SK-N-SH (cell line): Measurements from ENCODE around the gene HIPK1. TPM values are rescaled to one million over a fixed set of nuclear protein-coding genes. Genes with fewer than 3 reads are reported as not detected.

ENCODE experiments used
- CTCF ChIA-PET: fragments of 300-600, 350-600 bp; formaldehyde crosslinking; extraction: SDS; loops from one replicate; lab custom pipeline; 2021; lab: Yijun Ruan, JAX
- POLR2A ChIA-PET: fragments of 350-600 bp; sonication (Branson Sonifier 250); formaldehyde crosslinking; extraction: SDS; loops from one replicate; lab custom pipeline; 2020; ENCODE audit warnings: antibody characterized with exemption, inconsistent platforms; lab: Yijun Ruan, JAX
- DNase-seq: peaks from one replicate; pipeline ENCODE4 v3.0.0; 2012
- H2AFZ ChIP-seq: fragments of 200-600 bp; sonication (generic); 2 replicates; pipeline ENCODE4 v1.8.1; 2016; ENCODE audit warnings: antibody characterized with exemption, mild to moderate bottlenecking, low read depth
- H3F3A ChIP-seq: fragments of 200-600 bp; sonication (generic); replicated peaks from 2 replicates; pipeline ENCODE3; 2016; ENCODE audit warnings: antibody characterized with exemption, mild to moderate bottlenecking; ENCODE audit not compliant: insufficient read depth
- H3K27ac ChIP-seq, 2 experiments: fragments of 200-500 bp in 1 of 2; fragments of 200-600 bp in 1 of 2; sonication (Bioruptor generic) in 1 of 2; sonication (generic), shearing (Covaris generic) in 1 of 2; 2 replicates each; pipeline versions ENCODE4 v1.5.1 to v1.6.1; 2014 to 2016; ENCODE audit warnings: low read depth in 2 of 2, inconsistent platforms in 1 of 2, low read length in 1 of 2, mild to moderate bottlenecking in 1 of 2, mixed read lengths in 1 of 2
- H3K27me3 ChIP-seq: fragments of 200-600 bp; sonication (generic), shearing (Covaris generic); 2 replicates; pipeline ENCODE4 v1.6.1; 2016; ENCODE audit warnings: mixed run types; ENCODE audit not compliant: insufficient read depth
- H3K36me3 ChIP-seq, 2 experiments: fragments of 200-500 bp in 1 of 2; fragments of 200-600 bp in 1 of 2; sonication (Bioruptor generic) in 1 of 2; sonication (generic) in 1 of 2; replicated peaks in 1 of 2; 2 replicates each; pipeline versions ENCODE3 to v1.5.1; 2014 to 2016; ENCODE audit warnings: low read length in 1 of 2, mild to moderate bottlenecking in 1 of 2; ENCODE audit not compliant: insufficient read depth in 2 of 2, control insufficient read depth in 1 of 2
- H3K4me1 ChIP-seq, 2 experiments: fragments of 200-500 bp in 1 of 2; fragments of 200-600 bp in 1 of 2; sonication (Bioruptor generic) in 1 of 2; sonication (generic), shearing (Covaris generic) in 1 of 2; 2 replicates each; pipeline versions ENCODE4 v1.5.1 to v1.6.1; 2014 to 2016; ENCODE audit warnings: low read depth in 1 of 2, low read length in 1 of 2, mixed run types in 1 of 2; ENCODE audit not compliant: insufficient read depth in 2 of 2, control insufficient read depth in 1 of 2
- H3K4me2 ChIP-seq: fragments of 200-600 bp; sonication (generic), shearing (Covaris generic); 2 replicates; pipeline ENCODE4 v1.6.1; 2017; ENCODE audit warnings: mixed run types
- H3K4me3 ChIP-seq, 2 experiments: fragments of 200-500 bp in 1 of 2; fragments of 200-600 bp in 1 of 2; sonication (Bioruptor generic) in 1 of 2; sonication (generic), shearing (Covaris generic) in 1 of 2; 2 replicates each; pipeline versions ENCODE4 v1.5.1 to v1.8.1; 2014 to 2016; ENCODE audit warnings: low read depth in 2 of 2, inconsistent platforms in 1 of 2, low read length in 1 of 2, mild to moderate bottlenecking in 1 of 2, mixed read lengths in 1 of 2, moderate library complexity in 1 of 2
- H3K79me2 ChIP-seq: fragments of 200-600 bp; sonication (generic); 2 replicates; pipeline ENCODE4 v1.8.1; 2017; ENCODE audit warnings: mild to moderate bottlenecking; ENCODE audit not compliant: insufficient read depth
- H3K9ac ChIP-seq: fragments of 200-600 bp; sonication (generic); 2 replicates; pipeline ENCODE4 v1.6.1; 2017; ENCODE audit warnings: mixed run types
- H3K9me2 ChIP-seq: fragments of 200-600 bp; sonication (generic); 2 replicates; pipeline ENCODE4 v1.6.1; 2017; ENCODE audit warnings: mixed run types
- H3K9me3 ChIP-seq: fragments of 200-600 bp; sonication (generic); 2 replicates; pipeline ENCODE4 v1.6.1; 2017; ENCODE audit warnings: mixed run types, mild to moderate bottlenecking, moderate library complexity
- H4K20me1 ChIP-seq: fragments of 200-600 bp; sonication (generic); 2 replicates; pipeline ENCODE4 v1.6.1; 2017; ENCODE audit warnings: mild to moderate bottlenecking, mixed run types; ENCODE audit not compliant: insufficient read depth
- CHD2 ChIP-seq: fragments of 150-350 bp; IDR thresholded peaks from 2 replicates; pipeline ENCODE4 v1.6.1; 2018; ENCODE audit warnings: low read length; ENCODE audit not compliant: partially characterized antibody
- EP300 ChIP-seq, 2 experiments: IDR thresholded peaks; 2 replicates each; pipeline versions ENCODE4 v1.4.0 to v1.6.1; 2012; ENCODE audit warnings: borderline replicate concordance in 1 of 2, low read depth in 1 of 2, low read length in 1 of 2
- EZH2phosphoT487 ChIP-seq: fragments of 200-600 bp; sonication (generic); IDR thresholded peaks from 2 replicates; pipeline ENCODE4 v1.6.1; 2017; ENCODE audit warnings: low read depth, mixed run types, mild to moderate bottlenecking, antibody characterized with exemption, moderate library complexity, borderline replicate concordance
- FOSL2 ChIP-seq: IDR thresholded peaks from 2 replicates; pipeline ENCODE4 v1.4.0; 2012; ENCODE audit warnings: low read depth, mild to moderate bottlenecking, moderate library complexity, borderline replicate concordance
- FOXJ3 ChIP-seq: sonication (generic); formaldehyde crosslinking; IDR thresholded peaks from 2 replicates; pipeline ENCODE4 v1.5.1; 2020; ENCODE audit warnings: mild to moderate bottlenecking, missing genetic modification reagents
- FOXM1 ChIP-seq: IDR thresholded peaks from 2 replicates; pipeline ENCODE4 v1.4.0; 2012; ENCODE audit warnings: low read depth, mild to moderate bottlenecking
- GABPA ChIP-seq: IDR thresholded peaks from 2 replicates; pipeline ENCODE4 v1.4.0; 2012; ENCODE audit warnings: low read depth, mild to moderate bottlenecking
- GATA2 ChIP-seq: sonication (generic); formaldehyde crosslinking; IDR thresholded peaks from 2 replicates; pipeline ENCODE4 v1.5.0; 2020; ENCODE audit warnings: mild to moderate bottlenecking, missing genetic modification reagents
- JUND ChIP-seq: IDR thresholded peaks from 2 replicates; pipeline ENCODE4 v1.4.0; 2012
- MEF2A ChIP-seq: IDR thresholded peaks from 2 replicates; pipeline ENCODE4 v1.4.0; 2012; ENCODE audit warnings: low read depth, borderline replicate concordance
- NRF1 ChIP-seq: IDR thresholded peaks from 2 replicates; pipeline ENCODE4 v1.6.1; 2012; ENCODE audit warnings: low read depth, mild to moderate bottlenecking, low read length
- POLR2AphosphoS5 ChIP-seq: IDR thresholded peaks from 2 replicates; pipeline ENCODE4 v1.6.1; 2012; ENCODE audit warnings: low read depth, low read length
- RFX5 ChIP-seq: IDR thresholded peaks from 2 replicates; pipeline ENCODE4 v1.6.1; 2012; ENCODE audit warnings: mild to moderate bottlenecking, improper control_type of control experiment, low read length
- RXRA ChIP-seq: IDR thresholded peaks from 2 replicates; pipeline ENCODE4 v1.4.0; 2012; ENCODE audit warnings: low read depth, mild to moderate bottlenecking, borderline replicate concordance
- SIN3A ChIP-seq: IDR thresholded peaks from 2 replicates; pipeline ENCODE4 v1.6.1; 2012; ENCODE audit warnings: low read depth, mild to moderate bottlenecking, low read length, moderate library complexity, borderline replicate concordance
- SMC3 ChIP-seq: IDR thresholded peaks from 2 replicates; pipeline ENCODE4 v1.6.1; 2012; ENCODE audit warnings: low read depth, low read length, improper control_type of control experiment
- TAF1 ChIP-seq: IDR thresholded peaks from 2 replicates; pipeline ENCODE4 v1.6.1; 2012; ENCODE audit warnings: low read depth, mild to moderate bottlenecking, low read length, moderate library complexity, borderline replicate concordance
- TEAD4 ChIP-seq: IDR thresholded peaks from 2 replicates; pipeline ENCODE4 v1.4.0; 2012; ENCODE audit warnings: mild to moderate bottlenecking, borderline replicate concordance; ENCODE audit not compliant: insufficient read depth
- YY1 ChIP-seq: IDR thresholded peaks from 2 replicates; pipeline ENCODE4 v1.4.0; 2012; ENCODE audit warnings: low read depth, mild to moderate bottlenecking
- WGBS: methylation state at CpG from one replicate; pipeline ENCODE4 v1.1.6; 2017; ENCODE audit warnings: low lambda C conversion rate; 5-methylcytosine and 5-hydroxymethylcytosine counted together
- polyA plus RNA-seq, 3 experiments: library from polyadenylated mRNA; depleted of rRNA; stranded (reverse); fragments of >200 nt; gene quantifications; 2 replicates each; pipeline ENCODE4 v1.2.3, GENCODE V29; 2012
- TF ChIP-seq, protein P1 (sequence below): IDR thresholded peaks from 2 replicates; pipeline ENCODE4; 2012
- TF ChIP-seq, protein P2 (sequence below): IDR thresholded peaks from 2 replicates; pipeline ENCODE4 v1.4.0; 2012; ENCODE audit warnings: low read depth, borderline replicate concordance
- TF ChIP-seq, protein P3 (sequence below): IDR thresholded peaks from 2 replicates; pipeline ENCODE4 v1.4.0; 2012; ENCODE audit warnings: low read depth, borderline replicate concordance
- TF ChIP-seq, protein P4 (sequence below): fragments of 150-350 bp; IDR thresholded peaks from 2 replicates; pipeline ENCODE4 v1.6.1; 2017; ENCODE audit warnings: antibody characterized with exemption, low read length, low read depth, borderline replicate concordance

HIPK1 gene
- polyA plus RNA-seq, 1 of the 3 experiments (the other 2 are of a cell fraction) = 7.1 TPM

DNA sequence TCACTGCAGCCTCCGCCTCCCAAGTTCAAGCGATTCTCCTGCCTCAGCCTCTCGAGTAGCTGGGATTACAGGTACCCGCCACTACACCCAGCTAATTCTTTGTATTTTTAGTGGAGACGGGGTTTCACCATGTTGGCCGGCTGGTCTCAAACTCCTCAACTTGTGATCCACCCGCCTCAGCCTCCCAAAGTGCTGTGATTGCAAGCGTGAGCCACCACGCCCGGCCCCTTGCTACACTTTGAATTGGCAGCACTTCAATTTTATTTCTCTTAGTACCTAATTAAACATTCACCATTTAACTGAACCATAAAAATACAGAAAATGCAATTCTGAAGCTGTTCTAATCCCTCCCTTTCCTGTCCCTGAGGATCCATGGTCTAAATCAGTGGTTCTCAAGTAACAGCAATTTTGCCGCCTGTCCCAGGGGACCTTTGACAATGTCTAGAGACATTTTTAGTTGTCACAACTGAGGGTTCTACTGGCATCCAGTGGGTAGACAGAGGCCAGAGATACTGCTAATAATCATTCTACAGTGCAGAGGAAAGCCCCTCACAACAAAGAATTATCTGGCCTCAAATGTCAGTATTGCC lies 37.4 kb upstream of the HIPK1 start:
- Histone ChIP-seq H3K9me2 (no peaks in the 10 kb centered on the region), H3K79me2 (no peaks in the 10 kb centered on the region), H3K9me3 (no peaks in the 10 kb centered on the region), H3F3A (peaks cover 13% of the 10 kb centered on the region), H3K9ac (no peak overlapping the region), H2AFZ (no peak overlapping the region), H3K4me1 (peaks cover 0 to 6% of the 10 kb centered on the region in 2 experiments; a peak in 1 of 4 replicates), H3K4me2 (no peak overlapping the region), H3K27me3 (no peaks in the 10 kb centered on the region), H3K36me3 (peaks cover 9 to 20% of the 10 kb centered on the region in 2 experiments), H3K27ac (no peak overlapping the region), H3K4me3 (no peak overlapping the region), H4K20me1 (no peaks in the 10 kb centered on the region)
- ChIA-PET CTCF (no interaction called here), POLR2A (no interaction called here)
- WGBS = 90% methylated on average over 11 of the region's 11 CpGs
- DNase-seq = no peak
- TF ChIP-seq TAF1 (no peak), FOSL2 (no peak), JUND (no peak), CHD2 (no peak), GATA2 (CRISPR knock-in tag) (no peak), FOXM1 (no peak), FOXJ3 (no peak), TEAD4 (no peak), POLR2AphosphoS5 (no peak), NRF1 (no peak), MEF2A (no peak), EP300 (IDR thresholded peaks at IDR 0.05; ENCODE audit: borderline replicate concordance in 1 of 2, low read depth in 1 of 2, low read length in 1 of 2) (no peak), YY1 (no peak), GABPA (no peak), RXRA (no peak)
- TF ChIP-seq, protein P1, sequence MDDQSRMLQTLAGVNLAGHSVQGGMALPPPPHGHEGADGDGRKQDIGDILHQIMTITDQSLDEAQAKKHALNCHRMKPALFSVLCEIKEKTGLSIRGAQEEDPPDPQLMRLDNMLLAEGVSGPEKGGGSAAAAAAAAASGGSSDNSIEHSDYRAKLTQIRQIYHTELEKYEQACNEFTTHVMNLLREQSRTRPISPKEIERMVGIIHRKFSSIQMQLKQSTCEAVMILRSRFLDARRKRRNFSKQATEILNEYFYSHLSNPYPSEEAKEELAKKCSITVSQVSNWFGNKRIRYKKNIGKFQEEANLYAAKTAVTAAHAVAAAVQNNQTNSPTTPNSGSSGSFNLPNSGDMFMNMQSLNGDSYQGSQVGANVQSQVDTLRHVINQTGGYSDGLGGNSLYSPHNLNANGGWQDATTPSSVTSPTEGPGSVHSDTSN = no peak

DNA sequence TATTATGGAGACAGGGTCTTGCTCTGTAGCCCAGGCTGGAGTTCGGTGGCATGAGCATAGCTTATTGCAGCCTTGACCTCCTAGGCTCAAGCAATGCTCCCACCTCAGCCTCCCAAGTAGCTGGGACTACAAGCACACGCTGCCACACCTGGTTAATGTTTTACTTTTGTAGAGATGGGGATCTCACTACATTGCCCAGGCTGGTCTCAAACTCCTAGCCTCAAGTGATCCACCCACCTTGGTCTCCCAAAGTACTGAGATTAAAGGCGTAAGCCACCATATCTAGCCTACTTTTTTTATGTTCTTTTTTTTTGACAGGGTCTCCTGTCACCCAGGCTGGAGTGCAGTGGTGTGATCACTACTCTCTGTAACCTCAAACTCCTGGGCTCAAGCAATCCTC lies 35.9 kb upstream of the HIPK1 start:
- no peaks in the 10 kb centered on the region for H4K20me1 ChIP-seq
- WGBS = 95% methylated on average over 3 of the region's 3 CpGs
- H3K4me3 ChIP-seq = no peak overlapping the region
- H3K9me2 ChIP-seq = no peaks in the 10 kb centered on the region
- no peak overlapping the region for H3K27ac ChIP-seq
- CTCF ChIA-PET = interaction anchor here (0.7 to 1.2 kb wide), 3 partner anchors 13 to 821 kb away, joined by 3 read pairs; partner anchors contain the start of gene LRIG2
- no peaks in the 10 kb centered on the region; the same call in 1 of the 2 replicates for H3K79me2 ChIP-seq
- H3K9ac ChIP-seq = no peak overlapping the region
- H3F3A ChIP-seq = peaks cover 16% of the 10 kb centered on the region
- peaks cover 23 to 26% of the 10 kb centered on the region in 2 experiments for H3K36me3 ChIP-seq
- H3K4me1 ChIP-seq = peaks cover 0 to 6% of the 10 kb centered on the region in 2 experiments; a peak in 1 of 4 replicates
- POLR2A ChIA-PET = interaction anchor here (1.0 kb wide), 1 partner anchor 11 kb away, joined by 3 read pairs; no protein-coding TSS in a partner anchor
- H3K9me3 ChIP-seq = no peaks in the 10 kb centered on the region
- no peaks in the 10 kb centered on the region for H3K27me3 ChIP-seq
- DNase-seq = no peak
- no peak for TF ChIP-seq JUND
- TF ChIP-seq, protein P2, sequence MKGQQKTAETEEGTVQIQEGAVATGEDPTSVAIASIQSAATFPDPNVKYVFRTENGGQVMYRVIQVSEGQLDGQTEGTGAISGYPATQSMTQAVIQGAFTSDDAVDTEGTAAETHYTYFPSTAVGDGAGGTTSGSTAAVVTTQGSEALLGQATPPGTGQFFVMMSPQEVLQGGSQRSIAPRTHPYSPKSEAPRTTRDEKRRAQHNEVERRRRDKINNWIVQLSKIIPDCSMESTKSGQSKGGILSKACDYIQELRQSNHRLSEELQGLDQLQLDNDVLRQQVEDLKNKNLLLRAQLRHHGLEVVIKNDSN = no peak
- no peak for TF ChIP-seq FOXJ3
- no peak for TF ChIP-seq CHD2
- TF ChIP-seq POLR2AphosphoS5 = no peak
- TF ChIP-seq EP300 (IDR thresholded peaks at IDR 0.05; ENCODE audit: borderline replicate concordance in 1 of 2, low read depth in 1 of 2, low read length in 1 of 2) = no peak
- no peak for TF ChIP-seq MEF2A
- no peak for TF ChIP-seq EZH2phosphoT487
- TF ChIP-seq SMC3 = no peak
- TF ChIP-seq, protein P3, sequence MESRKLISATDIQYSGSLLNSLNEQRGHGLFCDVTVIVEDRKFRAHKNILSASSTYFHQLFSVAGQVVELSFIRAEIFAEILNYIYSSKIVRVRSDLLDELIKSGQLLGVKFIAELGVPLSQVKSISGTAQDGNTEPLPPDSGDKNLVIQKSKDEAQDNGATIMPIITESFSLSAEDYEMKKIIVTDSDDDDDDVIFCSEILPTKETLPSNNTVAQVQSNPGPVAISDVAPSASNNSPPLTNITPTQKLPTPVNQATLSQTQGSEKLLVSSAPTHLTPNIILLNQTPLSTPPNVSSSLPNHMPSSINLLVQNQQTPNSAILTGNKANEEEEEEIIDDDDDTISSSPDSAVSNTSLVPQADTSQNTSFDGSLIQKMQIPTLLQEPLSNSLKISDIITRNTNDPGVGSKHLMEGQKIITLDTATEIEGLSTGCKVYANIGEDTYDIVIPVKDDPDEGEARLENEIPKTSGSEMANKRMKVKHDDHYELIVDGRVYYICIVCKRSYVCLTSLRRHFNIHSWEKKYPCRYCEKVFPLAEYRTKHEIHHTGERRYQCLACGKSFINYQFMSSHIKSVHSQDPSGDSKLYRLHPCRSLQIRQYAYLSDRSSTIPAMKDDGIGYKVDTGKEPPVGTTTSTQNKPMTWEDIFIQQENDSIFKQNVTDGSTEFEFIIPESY = no peak
- TF ChIP-seq, protein P4, sequence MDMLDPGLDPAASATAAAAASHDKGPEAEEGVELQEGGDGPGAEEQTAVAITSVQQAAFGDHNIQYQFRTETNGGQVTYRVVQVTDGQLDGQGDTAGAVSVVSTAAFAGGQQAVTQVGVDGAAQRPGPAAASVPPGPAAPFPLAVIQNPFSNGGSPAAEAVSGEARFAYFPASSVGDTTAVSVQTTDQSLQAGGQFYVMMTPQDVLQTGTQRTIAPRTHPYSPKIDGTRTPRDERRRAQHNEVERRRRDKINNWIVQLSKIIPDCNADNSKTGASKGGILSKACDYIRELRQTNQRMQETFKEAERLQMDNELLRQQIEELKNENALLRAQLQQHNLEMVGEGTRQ = no peak
- no peak for TF ChIP-seq FOXM1
- no peak for TF ChIP-seq RFX5
- TF ChIP-seq GATA2 (CRISPR knock-in tag) = no peak
- TF ChIP-seq RXRA = no peak
- no peak for TF ChIP-seq SIN3A
- H3K4me2 ChIP-seq = no peak overlapping the region
- no peak overlapping the region for H2AFZ ChIP-seq
